ENCODE measurements around the gene PTPRC. TPM values are rescaled to one million over a fixed set of nuclear protein-coding genes. Genes with fewer than 3 reads are reported as not detected.

The PTPRC gene
- total and polyA plus RNA-seq, 7 donors: 4.8 to 78.6 (median 12.5) TPM

GRCh38 chr1:198730952-198731351, 92.1 kb downstream of the PTPRC start:
- 78 to 89% methylated on average over 2 of the region's 2 CpGs for WGBS, 2 donors
- H3K36me3 ChIP-seq: no peaks in the 10 kb centered on the region
- H3K4me1 ChIP-seq: no peaks in the 10 kb centered on the region
- TF ChIP-seq POLR2AphosphoS5 (IDR thresholded peaks at IDR 0.05): no peak
- no peaks in the 10 kb centered on the region for H3K27me3 ChIP-seq
- DNase-seq: no peak
- H3K9me3 ChIP-seq: no peaks in the 10 kb centered on the region
- no peak overlapping the region for H3K4me3 ChIP-seq
- H3K27ac ChIP-seq: no peak overlapping the region
- intact Hi-C loops (cut with DNase I): no loop called here

- Histone ChIP-seq H3K36me3 (no peaks in the 10 kb centered on the region), H3K27me3 (no peaks in the 10 kb centered on the region), H3K27ac (no peak overlapping the region), H3K4me1 (no peaks in the 10 kb centered on the region), H3K9me3 (no peaks in the 10 kb centered on the region), H3K4me3 (no peak overlapping the region)
- TF ChIP-seq CTCF (IDR thresholded peaks at IDR 0.05) (no peak), POLR2A (IDR thresholded peaks at IDR 0.05) (no peak), EP300 (IDR thresholded peaks at IDR 0.05) (no peak), POLR2AphosphoS5 (IDR thresholded peaks at IDR 0.05) (no peak)
- intact Hi-C loops (cut with DNase I): no loop called here
- 32 to 56% methylated on average over 2 of the region's 2 CpGs for WGBS, 2 donors
- no peak for DNase-seq
These were observed 95.6 kb downstream of the PTPRC start for GRCh38 chr1:198734323-198735008.

- Histone ChIP-seq H3K36me3 (no peaks in the 10 kb centered on the region), H3K9me3 (no peaks in the 10 kb centered on the region), H3K4me1 (no peaks in the 10 kb centered on the region), H3K27ac (no peak overlapping the region), H3K27me3 (no peaks in the 10 kb centered on the region), H3K4me3 (no peak overlapping the region)
- no peak for TF ChIP-seq CTCF (IDR thresholded peaks at IDR 0.05)
- TF ChIP-seq EP300 (IDR thresholded peaks at IDR 0.05): no peak
- TF ChIP-seq POLR2AphosphoS5 (IDR thresholded peaks at IDR 0.05): no peak
- TF ChIP-seq POLR2A (IDR thresholded peaks at IDR 0.05): no peak
- no peak for DNase-seq
- 46 to 81% methylated on average over 3 of the region's 3 CpGs for WGBS, 2 donors
- intact Hi-C loops (cut with DNase I): no loop called here
These were observed 102.9 kb downstream of the PTPRC start for GRCh38 chr1:198741744-198742143.

GRCh38 chr1:198747127-198747526, 108.3 kb downstream of the PTPRC start:
- TF ChIP-seq POLR2AphosphoS5 (IDR thresholded peaks at IDR 0.05) (no peak), CTCF (IDR thresholded peaks at IDR 0.05) (no peak), POLR2A (IDR thresholded peaks at IDR 0.05) (no peak), EP300 (IDR thresholded peaks at IDR 0.05) (no peak)
- Histone ChIP-seq H3K9me3 (no peaks in the 10 kb centered on the region), H3K4me3 (no peak overlapping the region), H3K27ac (no peak overlapping the region), H3K4me1 (no peaks in the 10 kb centered on the region), H3K36me3 (no peaks in the 10 kb centered on the region), H3K27me3 (no peaks in the 10 kb centered on the region)
- 86% methylated on average over 2 of the region's 2 CpGs for WGBS, 2 donors
- intact Hi-C loops (cut with DNase I): no loop called here
- DNase-seq: no peak

- DNase-seq: no peak
- H3K4me3 ChIP-seq: no peak overlapping the region
- no peaks in the 10 kb centered on the region for H3K4me1 ChIP-seq
- TF ChIP-seq POLR2A (IDR thresholded peaks at IDR 0.05) (no peak), CTCF (IDR thresholded peaks at IDR 0.05) (no peak), POLR2AphosphoS5 (IDR thresholded peaks at IDR 0.05) (no peak), EP300 (IDR thresholded peaks at IDR 0.05) (no peak)
- WGBS, 2 donors: 85 to 86% methylated on average over 1 of the region's 1 CpG
- H3K27ac ChIP-seq: no peak overlapping the region
- H3K9me3 ChIP-seq: no peaks in the 10 kb centered on the region
- intact Hi-C loops (cut with DNase I): no loop called here
- H3K27me3 ChIP-seq: no peaks in the 10 kb centered on the region
- no peaks in the 10 kb centered on the region for H3K36me3 ChIP-seq
These were observed 110.4 kb downstream of the PTPRC start for GRCh38 chr1:198749279-198749678.
